ENCODE data around the gene GCC1.

Gene GCC1

DNA sequence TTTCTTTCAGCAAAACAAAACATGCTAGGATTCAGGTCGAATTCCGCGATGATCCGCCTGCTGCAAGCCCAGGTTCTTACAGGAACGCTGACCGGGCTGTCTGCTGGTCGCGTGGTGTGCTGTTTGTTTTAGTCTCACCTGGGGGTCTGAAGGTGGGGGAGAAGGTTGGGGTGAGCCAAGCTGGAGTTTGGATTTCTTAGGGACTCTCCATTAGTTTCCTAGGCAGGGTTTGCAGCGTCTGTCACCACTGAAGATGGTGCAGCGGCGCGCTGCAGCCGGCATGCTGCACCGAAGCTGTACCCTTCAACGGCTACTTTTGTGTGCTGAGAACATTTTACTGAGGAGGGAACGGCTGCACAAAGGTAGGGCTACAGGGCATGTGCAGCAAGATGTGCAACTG, 48.7 kb downstream of the GCC1 start:
- no peak for DNase-seq (ENCODE audit: low spot score)

DNA sequence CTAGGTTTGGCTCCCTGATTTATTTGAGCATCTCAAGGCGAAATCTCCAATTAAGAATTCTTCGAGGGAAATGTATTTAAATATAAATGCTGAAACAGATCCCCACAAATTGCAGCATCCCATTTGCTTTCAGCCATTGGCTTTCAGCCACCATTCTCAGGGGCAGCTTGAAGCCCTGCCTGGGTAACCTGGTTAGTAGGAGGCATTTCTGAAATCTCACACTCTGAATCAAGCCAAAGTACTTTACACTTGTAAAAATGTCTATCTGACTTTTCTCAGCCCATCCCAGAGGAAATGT, 49.1 kb downstream of the GCC1 start:
- DNase-seq (ENCODE audit: low spot score), result no peak

DNA sequence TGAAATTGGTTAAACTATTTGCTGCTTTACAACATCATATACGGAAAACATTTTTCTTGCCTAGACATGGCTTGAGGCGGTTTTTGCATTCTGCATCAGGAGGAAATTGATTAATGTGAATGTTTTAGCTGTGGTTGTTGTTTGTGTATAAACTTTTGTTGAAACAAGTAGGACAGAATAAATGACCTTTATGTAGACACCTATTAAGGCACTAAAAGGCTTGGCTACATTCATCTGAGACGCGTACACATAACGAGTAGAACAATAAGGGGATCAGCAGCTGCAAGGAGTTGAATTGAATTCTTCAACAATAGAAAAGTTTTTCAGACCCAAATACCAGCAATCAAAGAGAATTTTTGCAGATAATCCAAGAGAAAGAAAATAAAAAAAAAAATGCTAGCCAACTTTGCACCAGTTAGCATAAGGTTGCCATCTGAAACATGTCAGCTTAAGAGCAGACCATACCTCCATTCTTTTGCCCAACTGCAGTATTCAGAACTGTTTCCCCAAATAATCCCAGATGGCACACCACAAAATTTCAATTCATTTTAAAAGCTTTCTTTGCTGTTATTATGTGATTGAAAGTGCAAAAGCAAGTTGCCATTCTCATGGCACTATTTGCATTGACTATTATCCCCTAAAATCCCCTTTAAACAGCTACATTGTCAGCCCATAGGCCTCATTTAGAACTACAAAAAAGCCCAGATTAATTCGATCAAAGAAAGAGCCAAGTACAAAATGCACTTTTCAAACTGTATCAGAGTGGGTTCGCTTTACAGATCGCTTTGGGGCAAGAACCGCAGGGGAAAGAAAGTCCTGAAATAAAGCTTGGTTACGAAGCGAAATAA, 49.6 kb downstream of the GCC1 start:
- no peak for DNase-seq (ENCODE audit: low spot score)

DNA sequence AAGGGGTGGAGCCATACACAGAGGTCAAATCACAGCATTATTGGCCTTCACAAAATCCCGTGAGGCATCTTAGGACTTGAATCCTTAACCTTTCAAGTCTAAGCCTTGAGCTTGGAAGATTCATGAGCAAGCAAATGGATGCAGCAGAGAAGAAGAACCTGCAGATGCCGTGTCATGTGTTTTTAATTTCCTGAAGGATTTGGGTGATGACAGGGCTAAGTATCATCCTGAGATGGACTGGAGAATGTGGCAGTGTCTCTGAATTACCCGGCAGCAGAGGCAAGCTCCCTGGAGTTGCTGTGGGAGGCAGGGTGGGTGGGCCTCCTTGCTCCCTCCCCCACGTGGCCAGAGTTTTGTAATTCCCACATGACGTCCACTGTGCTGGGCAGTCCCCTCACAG, 50.8 kb downstream of the GCC1 start:
- DNase-seq (ENCODE audit: low spot score), result no peak

DNA sequence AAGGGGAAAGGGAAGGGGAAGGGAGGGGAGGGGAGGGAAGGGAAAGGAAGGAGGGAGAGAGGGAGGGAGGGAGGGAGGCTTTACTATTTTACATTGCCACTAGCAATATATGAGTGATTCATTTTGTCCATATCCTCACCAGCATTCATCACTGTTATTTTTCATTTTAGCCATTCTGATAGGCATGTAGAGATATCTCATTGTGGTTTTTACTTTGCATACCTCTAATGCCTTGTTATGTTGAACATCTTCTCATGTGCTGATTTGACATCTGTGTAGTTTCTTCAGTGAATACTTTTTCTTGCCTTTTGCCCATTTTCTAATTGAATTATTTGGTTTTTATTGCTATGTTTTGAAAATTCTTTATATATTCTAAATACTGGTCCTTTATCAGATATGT, 52.7 kb downstream of the GCC1 start:
- no peak for DNase-seq (ENCODE audit: low spot score)

DNA sequence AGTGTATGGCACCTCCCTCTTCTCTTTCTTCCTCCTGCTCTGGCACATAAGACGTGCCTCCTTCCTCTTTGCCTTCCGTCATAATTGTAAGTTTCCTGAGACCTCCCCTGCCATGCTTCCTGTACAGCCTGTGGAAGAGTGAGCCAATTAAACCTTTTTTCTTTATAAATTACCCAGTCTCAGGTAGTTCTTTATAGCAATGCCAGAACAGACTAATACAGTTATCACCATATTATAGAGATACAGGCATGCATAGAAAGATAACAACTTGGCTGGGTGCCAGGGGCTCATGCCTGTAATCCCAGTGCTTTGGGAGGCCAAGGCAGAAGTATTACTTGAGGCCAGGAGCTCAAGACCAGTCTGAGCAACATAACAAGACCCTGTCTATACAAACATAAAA, 53.2 kb downstream of the GCC1 start:
- no peak for DNase-seq (ENCODE audit: low spot score)

Measured in globus pallidus (tissue), 1 donor.